ENCODE measurements around the gene DYRK1A. TPM values are rescaled to one million over a fixed set of nuclear protein-coding genes. Genes with fewer than 3 reads are reported as not detected.

Gene DYRK1A
- total RNA-seq, 2 donors from 2014 or later, result 57.5 to 57.7 TPM

GRCh38 chr21:37502947-37503346 lies 136.4 kb downstream of the DYRK1A start:
- intact Hi-C loops (cut with DNase I), result no loop called here
- no peak for DNase-seq
- peaks cover 6% of the 10 kb centered on the region for H3K36me3 ChIP-seq

GRCh38 chr21:37503848-37504467 lies 137.4 kb downstream of the DYRK1A start:
- Histone ChIP-seq H3K27me3 (no peaks in the 10 kb centered on the region), H3K27ac (no peak overlapping the region), H3K4me1 (no peaks in the 10 kb centered on the region), H3K9me3 (no peaks in the 10 kb centered on the region), H3K9ac (ENCODE audit: low read depth in 2 of 2, low read length in 2 of 2) (no peak overlapping the region), H3K36me3 (peaks cover 6% of the 10 kb centered on the region), H3K4me3 (no peak overlapping the region)
- DNase-seq, result no peak
- TF ChIP-seq CTCF (IDR thresholded peaks at IDR 0.05), result no peak
- intact Hi-C loops (cut with DNase I), result no loop called here

More at GRCh38 chr21:37502947-37503346, 136.4 kb downstream of the DYRK1A start:
- Histone ChIP-seq H3K4me3 (no peak overlapping the region), H3K9me3 (no peaks in the 10 kb centered on the region), H3K27ac (no peak overlapping the region), H3K4me1 (no peaks in the 10 kb centered on the region), H3K9ac (ENCODE audit: low read depth in 2 of 2, low read length in 2 of 2) (no peak overlapping the region), H3K27me3 (no peaks in the 10 kb centered on the region)
- TF ChIP-seq CTCF (IDR thresholded peaks at IDR 0.05), result no peak

- Histone ChIP-seq H3K36me3 (peaks cover 11% of the 10 kb centered on the region), H3K27ac (no peak overlapping the region), H3K27me3 (no peaks in the 10 kb centered on the region), H3K9me3 (no peaks in the 10 kb centered on the region), H3K9ac (ENCODE audit: low read depth in 2 of 2, low read length in 2 of 2) (no peak overlapping the region), H3K4me1 (no peaks in the 10 kb centered on the region), H3K4me3 (no peak overlapping the region)
- intact Hi-C loops (cut with DNase I), result no loop called here
- TF ChIP-seq CTCF (IDR thresholded peaks at IDR 0.05), result no peak
- no peak for DNase-seq
Observed at GRCh38 chr21:37505963-37506362, 139.4 kb downstream of the DYRK1A start.

GRCh38 chr21:37507716-37508115 lies 141.1 kb downstream of the DYRK1A start:
- Histone ChIP-seq H3K36me3 (peaks cover 16% of the 10 kb centered on the region), H3K9me3 (no peaks in the 10 kb centered on the region), H3K4me1 (no peaks in the 10 kb centered on the region), H3K27me3 (no peaks in the 10 kb centered on the region), H3K27ac (no peak overlapping the region), H3K9ac (ENCODE audit: low read depth in 2 of 2, low read length in 2 of 2) (no peak overlapping the region), H3K4me3 (no peak overlapping the region)
- DNase-seq, result no peak
- no peak for TF ChIP-seq CTCF (IDR thresholded peaks at IDR 0.05)
- intact Hi-C loops (cut with DNase I), result no loop called here

- Histone ChIP-seq H3K4me1 (no peaks in the 10 kb centered on the region), H3K4me3 (no peak overlapping the region), H3K9me3 (no peaks in the 10 kb centered on the region), H3K27ac (no peak overlapping the region), H3K27me3 (no peaks in the 10 kb centered on the region), H3K36me3 (peaks cover 16% of the 10 kb centered on the region), H3K9ac (ENCODE audit: low read depth in 2 of 2, low read length in 2 of 2) (no peak overlapping the region)
- intact Hi-C loops (cut with DNase I), result no loop called here
- TF ChIP-seq CTCF (IDR thresholded peaks at IDR 0.05), result no peak
- no peak for DNase-seq
Observed at GRCh38 chr21:37508341-37508740, 141.8 kb downstream of the DYRK1A start.
